Measurements from ENCODE around the gene IL1RAPL2. TPM values are rescaled to one million over a fixed set of nuclear protein-coding genes. Genes with fewer than 3 reads are reported as not detected.

Gene IL1RAPL2
- total RNA-seq, 1 experiment from 2014 or later, result not detected

DNA sequence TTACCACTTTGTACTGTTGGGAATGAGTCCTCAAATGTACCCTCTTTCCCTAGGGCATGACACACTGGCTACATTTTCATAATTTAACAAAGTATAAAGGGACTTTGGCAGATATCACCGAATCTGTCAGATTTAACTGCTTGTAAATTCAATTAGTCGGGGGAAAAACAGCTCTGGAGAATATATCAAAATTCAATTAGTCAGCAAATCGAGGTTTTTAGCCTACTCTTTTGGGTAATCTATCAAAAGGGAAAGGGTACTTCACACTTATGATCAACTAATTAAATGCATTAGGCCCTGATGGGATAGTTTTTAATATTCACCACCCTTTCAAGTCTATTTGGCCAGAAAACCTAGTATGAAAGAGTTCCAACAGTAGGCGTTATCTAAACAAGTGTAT lies 141.0 kb downstream of the IL1RAPL2 start:
- POLR2A ChIA-PET, result no interaction called here
- intact Hi-C loops (cut with micrococcal nuclease; ENCODE audit: unreplicated experiment) (no loop called here), in situ Hi-C loops (cut with HindIII; ENCODE audit: low pct_unique_long_range_greater_than_20kb, low sequenced_read_pairs) (no loop called here)
- Histone ChIP-seq H3K36me3 (ENCODE audit: control insufficient read depth, insufficient read depth, low read length) (no peaks in the 10 kb centered on the region), H3K9me3 (ENCODE audit: control insufficient read depth, insufficient read depth, low read depth, low read length) (no peaks in the 10 kb centered on the region), H3K4me1 (ENCODE audit: control insufficient read depth, insufficient read depth, low read length) (no peaks in the 10 kb centered on the region), H3K27ac (ENCODE audit: low read length) (no peak overlapping the region), H3K4me3 (ENCODE audit: low read depth in 2 of 2, low read length in 2 of 2) (no peak overlapping the region), H3K27me3 (ENCODE audit: control insufficient read depth, insufficient read depth, low read length) (no peaks in the 10 kb centered on the region)
- no peak for ATAC-seq
- DNase-seq (ENCODE audit: low read depth, low spot score), result no peak
- BruUV-seq (replicated peaks), result no TSS peak
- TF ChIP-seq, protein P1, sequence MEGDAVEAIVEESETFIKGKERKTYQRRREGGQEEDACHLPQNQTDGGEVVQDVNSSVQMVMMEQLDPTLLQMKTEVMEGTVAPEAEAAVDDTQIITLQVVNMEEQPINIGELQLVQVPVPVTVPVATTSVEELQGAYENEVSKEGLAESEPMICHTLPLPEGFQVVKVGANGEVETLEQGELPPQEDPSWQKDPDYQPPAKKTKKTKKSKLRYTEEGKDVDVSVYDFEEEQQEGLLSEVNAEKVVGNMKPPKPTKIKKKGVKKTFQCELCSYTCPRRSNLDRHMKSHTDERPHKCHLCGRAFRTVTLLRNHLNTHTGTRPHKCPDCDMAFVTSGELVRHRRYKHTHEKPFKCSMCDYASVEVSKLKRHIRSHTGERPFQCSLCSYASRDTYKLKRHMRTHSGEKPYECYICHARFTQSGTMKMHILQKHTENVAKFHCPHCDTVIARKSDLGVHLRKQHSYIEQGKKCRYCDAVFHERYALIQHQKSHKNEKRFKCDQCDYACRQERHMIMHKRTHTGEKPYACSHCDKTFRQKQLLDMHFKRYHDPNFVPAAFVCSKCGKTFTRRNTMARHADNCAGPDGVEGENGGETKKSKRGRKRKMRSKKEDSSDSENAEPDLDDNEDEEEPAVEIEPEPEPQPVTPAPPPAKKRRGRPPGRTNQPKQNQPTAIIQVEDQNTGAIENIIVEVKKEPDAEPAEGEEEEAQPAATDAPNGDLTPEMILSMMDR (IDR thresholded peaks at IDR 0.05), result no peak
- no peak for TF ChIP-seq POLR2AphosphoS5 (IDR thresholded peaks at IDR 0.05; ENCODE audit: low read depth, low read length)
- no peak for TF ChIP-seq TCF7L2 (IDR thresholded peaks at IDR 0.05; ENCODE audit: low read depth, low read length)
- no peak for TF ChIP-seq SIN3A (IDR thresholded peaks at IDR 0.05; ENCODE audit: borderline replicate concordance, insufficient read depth, low read depth, low read length)
- TF ChIP-seq, protein P2, sequence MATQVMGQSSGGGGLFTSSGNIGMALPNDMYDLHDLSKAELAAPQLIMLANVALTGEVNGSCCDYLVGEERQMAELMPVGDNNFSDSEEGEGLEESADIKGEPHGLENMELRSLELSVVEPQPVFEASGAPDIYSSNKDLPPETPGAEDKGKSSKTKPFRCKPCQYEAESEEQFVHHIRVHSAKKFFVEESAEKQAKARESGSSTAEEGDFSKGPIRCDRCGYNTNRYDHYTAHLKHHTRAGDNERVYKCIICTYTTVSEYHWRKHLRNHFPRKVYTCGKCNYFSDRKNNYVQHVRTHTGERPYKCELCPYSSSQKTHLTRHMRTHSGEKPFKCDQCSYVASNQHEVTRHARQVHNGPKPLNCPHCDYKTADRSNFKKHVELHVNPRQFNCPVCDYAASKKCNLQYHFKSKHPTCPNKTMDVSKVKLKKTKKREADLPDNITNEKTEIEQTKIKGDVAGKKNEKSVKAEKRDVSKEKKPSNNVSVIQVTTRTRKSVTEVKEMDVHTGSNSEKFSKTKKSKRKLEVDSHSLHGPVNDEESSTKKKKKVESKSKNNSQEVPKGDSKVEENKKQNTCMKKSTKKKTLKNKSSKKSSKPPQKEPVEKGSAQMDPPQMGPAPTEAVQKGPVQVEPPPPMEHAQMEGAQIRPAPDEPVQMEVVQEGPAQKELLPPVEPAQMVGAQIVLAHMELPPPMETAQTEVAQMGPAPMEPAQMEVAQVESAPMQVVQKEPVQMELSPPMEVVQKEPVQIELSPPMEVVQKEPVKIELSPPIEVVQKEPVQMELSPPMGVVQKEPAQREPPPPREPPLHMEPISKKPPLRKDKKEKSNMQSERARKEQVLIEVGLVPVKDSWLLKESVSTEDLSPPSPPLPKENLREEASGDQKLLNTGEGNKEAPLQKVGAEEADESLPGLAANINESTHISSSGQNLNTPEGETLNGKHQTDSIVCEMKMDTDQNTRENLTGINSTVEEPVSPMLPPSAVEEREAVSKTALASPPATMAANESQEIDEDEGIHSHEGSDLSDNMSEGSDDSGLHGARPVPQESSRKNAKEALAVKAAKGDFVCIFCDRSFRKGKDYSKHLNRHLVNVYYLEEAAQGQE (IDR thresholded peaks at IDR 0.05; ENCODE audit: insufficient read depth in 1 of 2, low read depth in 2 of 2, low read length in 1 of 2), result no peak
- CTCF ChIA-PET, result no interaction called here

DNA sequence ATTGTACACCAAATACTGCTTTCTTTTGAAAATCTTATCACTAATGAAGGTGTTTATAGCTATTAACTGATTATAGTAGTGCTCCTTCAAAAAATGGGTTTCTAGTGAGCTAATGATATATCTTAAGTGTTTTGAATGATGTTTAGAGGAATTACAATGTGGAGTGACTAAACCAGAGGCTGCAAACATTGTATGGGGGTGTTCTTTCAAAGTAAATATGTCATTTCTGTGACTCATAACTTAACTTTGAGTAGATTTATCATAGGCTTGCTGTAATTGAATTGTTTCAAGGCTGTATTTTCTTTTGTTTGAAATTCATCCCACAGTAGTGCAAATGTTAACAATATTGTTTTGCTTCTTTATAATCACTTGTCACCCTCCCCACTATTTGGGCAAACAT lies 141.6 kb downstream of the IL1RAPL2 start:
- no peaks in the 10 kb centered on the region for H3K27me3 ChIP-seq (ENCODE audit: control insufficient read depth, insufficient read depth, low read length)
- intact Hi-C loops (cut with micrococcal nuclease; ENCODE audit: unreplicated experiment) (no loop called here), in situ Hi-C loops (cut with HindIII; ENCODE audit: low pct_unique_long_range_greater_than_20kb, low sequenced_read_pairs) (no loop called here)
- DNase-seq (ENCODE audit: low read depth, low spot score), result no peak
- no peaks in the 10 kb centered on the region for H3K9me3 ChIP-seq (ENCODE audit: control insufficient read depth, insufficient read depth, low read depth, low read length)
- H3K27ac ChIP-seq (ENCODE audit: low read length), result no peak overlapping the region
- no peak overlapping the region for H3K4me3 ChIP-seq (ENCODE audit: low read depth in 2 of 2, low read length in 2 of 2)
- H3K36me3 ChIP-seq (ENCODE audit: control insufficient read depth, insufficient read depth, low read length), result no peaks in the 10 kb centered on the region
- ATAC-seq, result no peak
- CTCF ChIA-PET, result no interaction called here
- POLR2A ChIA-PET, result no interaction called here
- BruUV-seq (replicated peaks), result no TSS peak
- TF ChIP-seq TCF7L2 (IDR thresholded peaks at IDR 0.05; ENCODE audit: low read depth, low read length) (no peak), SIN3A (IDR thresholded peaks at IDR 0.05; ENCODE audit: borderline replicate concordance, insufficient read depth, low read depth, low read length) (no peak), POLR2AphosphoS5 (IDR thresholded peaks at IDR 0.05; ENCODE audit: low read depth, low read length) (no peak)
- TF ChIP-seq, protein P2 (IDR thresholded peaks at IDR 0.05; ENCODE audit: insufficient read depth in 1 of 2, low read depth in 2 of 2, low read length in 1 of 2), result no peak
- TF ChIP-seq, protein P1 (IDR thresholded peaks at IDR 0.05), result no peak
- H3K4me1 ChIP-seq (ENCODE audit: control insufficient read depth, insufficient read depth, low read length), result no peaks in the 10 kb centered on the region
